D721Med (cell line): ENCODE measurements around the gene PLEKHG3.

ENCODE experiments used
- DNase-seq: peaks from one replicate; pipeline ENCODE4 v3.0.0; 2011; ENCODE audit warnings: low spot score; ENCODE audit not compliant: insufficient read length
- FAIRE-seq: peaks from 2 replicates; lab custom pipeline; 2011; peaks lifted over from hg19 to GRCh38; lab: Jason Lieb, UNC
- TF ChIP-seq, protein P1 (sequence below): IDR thresholded peaks from 2 replicates; pipeline ENCODE4 v1.5.1; 2012; ENCODE audit warnings: mild to moderate bottlenecking, control low read depth; ENCODE audit not compliant: insufficient read depth; ENCODE audit errors: missing control alignments

The PLEKHG3 gene

DNA sequence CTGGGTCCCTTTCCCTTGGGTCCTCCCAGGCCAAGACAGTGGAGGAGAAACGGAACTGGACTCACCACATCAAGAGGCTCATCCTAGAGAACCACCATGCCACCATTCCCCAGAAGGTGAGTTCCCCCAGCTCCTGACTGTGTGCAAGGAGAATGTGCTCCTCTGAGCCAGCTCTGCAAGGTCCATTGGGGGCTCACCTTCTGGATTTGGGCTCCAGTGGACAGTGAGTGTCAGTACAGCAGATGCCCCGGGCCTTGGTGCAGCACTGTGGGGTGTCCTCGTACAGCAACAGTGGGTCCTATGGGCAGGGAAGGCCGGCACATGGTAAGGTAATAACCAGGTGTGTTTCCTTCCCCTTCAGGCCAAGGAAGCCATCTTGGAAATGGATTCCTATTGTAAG, 27.8 kb downstream of the PLEKHG3 start:
- DNase-seq = no peak
- no peak for FAIRE-seq
- TF ChIP-seq, protein P1, sequence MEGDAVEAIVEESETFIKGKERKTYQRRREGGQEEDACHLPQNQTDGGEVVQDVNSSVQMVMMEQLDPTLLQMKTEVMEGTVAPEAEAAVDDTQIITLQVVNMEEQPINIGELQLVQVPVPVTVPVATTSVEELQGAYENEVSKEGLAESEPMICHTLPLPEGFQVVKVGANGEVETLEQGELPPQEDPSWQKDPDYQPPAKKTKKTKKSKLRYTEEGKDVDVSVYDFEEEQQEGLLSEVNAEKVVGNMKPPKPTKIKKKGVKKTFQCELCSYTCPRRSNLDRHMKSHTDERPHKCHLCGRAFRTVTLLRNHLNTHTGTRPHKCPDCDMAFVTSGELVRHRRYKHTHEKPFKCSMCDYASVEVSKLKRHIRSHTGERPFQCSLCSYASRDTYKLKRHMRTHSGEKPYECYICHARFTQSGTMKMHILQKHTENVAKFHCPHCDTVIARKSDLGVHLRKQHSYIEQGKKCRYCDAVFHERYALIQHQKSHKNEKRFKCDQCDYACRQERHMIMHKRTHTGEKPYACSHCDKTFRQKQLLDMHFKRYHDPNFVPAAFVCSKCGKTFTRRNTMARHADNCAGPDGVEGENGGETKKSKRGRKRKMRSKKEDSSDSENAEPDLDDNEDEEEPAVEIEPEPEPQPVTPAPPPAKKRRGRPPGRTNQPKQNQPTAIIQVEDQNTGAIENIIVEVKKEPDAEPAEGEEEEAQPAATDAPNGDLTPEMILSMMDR = no peak

DNA sequence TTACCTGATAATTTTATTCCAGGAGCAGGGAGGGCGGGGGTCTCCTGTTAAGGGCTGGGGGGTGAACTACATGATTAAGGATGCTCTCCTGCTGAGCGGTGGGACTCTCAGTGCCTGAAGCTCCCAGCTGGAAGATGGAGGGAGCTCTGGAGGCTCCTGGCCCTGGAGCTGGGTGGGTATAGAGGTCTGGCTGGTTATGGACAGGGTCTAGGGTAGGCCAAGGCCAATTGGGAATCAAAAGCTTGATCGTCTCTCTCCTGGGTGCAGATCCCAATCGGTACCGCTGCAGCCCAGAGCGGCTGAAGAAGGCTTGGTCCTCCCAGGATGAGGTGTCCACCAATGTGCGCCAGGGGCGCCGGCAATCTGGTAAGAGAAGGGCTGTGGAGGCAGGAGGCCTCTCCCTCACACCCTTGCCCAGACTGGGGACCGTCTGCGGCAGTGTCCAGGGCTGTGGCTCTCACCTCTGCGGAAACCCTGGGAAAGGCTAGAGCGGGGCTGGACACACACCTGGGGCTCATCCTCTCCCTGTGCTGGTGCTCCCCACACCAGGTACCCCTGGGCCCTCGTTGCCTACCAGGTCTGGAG, 28.4 kb downstream of the PLEKHG3 start:
- FAIRE-seq = no peak
- no peak for DNase-seq
- TF ChIP-seq, protein P1 = no peak

DNA sequence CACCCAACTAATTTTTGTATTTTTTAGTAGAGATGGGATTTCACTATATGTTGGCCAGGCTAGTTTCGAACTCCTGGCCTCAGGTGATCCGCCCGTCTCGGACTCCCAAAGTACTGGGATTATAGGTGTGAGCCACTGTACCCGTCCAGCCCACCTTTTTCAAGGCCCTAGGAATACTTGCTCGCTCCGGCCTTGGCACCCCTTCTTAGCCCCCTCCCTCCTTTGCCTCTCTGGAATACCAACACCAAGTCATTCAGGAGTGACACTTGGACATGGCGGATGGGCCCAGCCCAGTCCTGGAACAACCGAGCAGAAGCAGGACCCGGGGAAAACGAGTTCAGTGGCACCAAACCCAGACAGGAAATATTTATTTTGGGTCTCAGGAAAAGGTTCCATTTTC, 29.1 kb downstream of the PLEKHG3 start:
- DNase-seq = no peak
- FAIRE-seq = no peak
- TF ChIP-seq, protein P1 = no peak

DNA sequence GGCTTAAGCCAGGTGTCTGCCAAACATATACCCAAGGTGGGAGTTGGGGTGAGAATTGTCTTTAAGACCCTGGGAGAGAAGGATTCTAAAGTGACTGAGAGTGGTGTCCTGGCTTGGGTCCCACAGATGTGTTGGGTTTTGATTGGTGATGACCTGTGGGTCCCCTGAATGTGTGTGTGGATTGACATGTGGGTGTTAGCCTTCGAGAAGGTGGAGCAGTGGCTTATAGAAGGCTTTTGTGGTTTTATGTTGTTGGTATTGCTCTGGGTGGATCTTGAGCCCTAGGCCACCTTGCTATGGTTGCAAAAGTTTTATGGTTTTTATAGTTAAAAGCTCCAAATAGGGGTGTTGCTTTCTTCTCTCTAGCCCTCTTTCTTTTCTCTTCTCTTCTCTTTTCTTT, 29.7 kb downstream of the PLEKHG3 start:
- TF ChIP-seq, protein P1 = no peak
- no peak for FAIRE-seq
- no peak for DNase-seq

DNA sequence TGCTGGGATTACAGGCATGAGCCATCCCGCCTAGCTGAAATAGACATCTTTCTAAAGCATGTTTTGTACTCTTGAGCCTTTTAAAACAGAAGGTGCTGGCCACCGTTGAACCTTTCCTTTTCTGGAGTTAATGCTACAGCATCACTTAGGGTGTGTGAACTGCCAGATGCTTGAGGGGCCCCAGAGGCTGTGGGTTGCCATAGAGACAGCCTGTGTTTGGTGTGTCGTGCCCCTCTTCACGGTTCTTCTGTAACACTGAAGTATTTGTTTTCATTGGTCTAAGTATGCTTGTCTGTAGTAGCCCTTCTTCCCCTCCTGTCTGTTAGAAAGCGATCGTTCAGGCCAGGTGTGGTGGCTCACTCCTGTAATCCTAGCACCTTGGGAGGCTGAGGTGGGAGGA, 30.8 kb downstream of the PLEKHG3 start:
- TF ChIP-seq, protein P1 = no peak
- FAIRE-seq (no peak), DNase-seq (no peak)

DNA sequence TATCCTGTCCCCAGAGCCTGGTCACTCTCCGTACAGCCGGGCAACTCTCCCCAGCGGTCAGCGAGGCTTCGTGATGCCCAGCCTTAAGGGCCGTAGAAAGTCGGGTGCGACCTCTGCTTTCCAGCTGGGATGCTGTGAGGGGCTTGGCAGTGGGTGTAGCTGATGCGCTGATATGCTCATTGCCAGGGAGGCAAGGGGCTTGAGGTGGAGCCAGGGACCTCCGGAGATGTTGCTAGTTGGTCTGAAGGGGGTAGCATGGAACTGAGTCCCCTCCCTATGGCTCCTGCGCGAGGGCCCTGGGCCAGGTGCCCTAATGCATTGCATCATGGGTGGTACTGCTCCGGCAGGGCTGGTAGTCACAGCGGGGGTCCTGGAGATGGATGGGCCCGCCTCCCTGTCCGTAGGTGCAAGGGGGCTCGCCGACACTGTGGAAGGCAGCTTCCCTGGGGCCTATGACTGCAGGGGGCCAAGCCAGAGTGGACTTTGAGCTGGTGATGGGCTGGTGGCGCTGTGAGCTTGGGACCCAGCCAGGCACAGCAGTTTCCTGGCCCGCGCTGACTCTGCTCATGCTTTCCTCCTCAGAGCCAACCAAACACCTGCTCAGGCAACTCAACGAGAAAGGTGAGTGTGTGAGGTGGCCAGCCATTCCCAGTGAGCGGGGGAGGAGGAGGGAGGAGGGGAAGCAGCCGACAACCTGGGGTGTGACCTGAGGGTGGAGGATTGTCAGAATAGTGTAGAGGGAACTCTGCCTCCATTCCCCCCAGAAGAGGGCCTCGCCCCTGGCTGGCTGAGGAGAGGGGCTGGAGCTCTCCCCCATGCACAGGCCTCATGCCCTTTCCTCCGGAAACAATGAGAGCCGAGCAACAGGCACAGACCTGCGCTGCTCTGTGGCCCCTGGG, 32.3 kb downstream of the PLEKHG3 start:
- TF ChIP-seq, protein P1 = no peak
- FAIRE-seq = no peak
- DNase-seq = no peak
